Ramos (cell line): ENCODE measurements around the gene HINFP.
"Not testable (repeated sequence)": the region's sequence is repeated elsewhere in the genome, so short reads cannot be mapped to it uniquely, and the experiment has no call there.

Experiments used
- in situ Hi-C: fragments of 300-500 bp; cut with MboI; formaldehyde crosslinking; loops from one replicate; pipeline ENCODE4 v1.14.3; 2022; ENCODE audit warnings: low sequenced_read_pairs; ENCODE audit not compliant: unreplicated experiment

Gene HINFP

DNA sequence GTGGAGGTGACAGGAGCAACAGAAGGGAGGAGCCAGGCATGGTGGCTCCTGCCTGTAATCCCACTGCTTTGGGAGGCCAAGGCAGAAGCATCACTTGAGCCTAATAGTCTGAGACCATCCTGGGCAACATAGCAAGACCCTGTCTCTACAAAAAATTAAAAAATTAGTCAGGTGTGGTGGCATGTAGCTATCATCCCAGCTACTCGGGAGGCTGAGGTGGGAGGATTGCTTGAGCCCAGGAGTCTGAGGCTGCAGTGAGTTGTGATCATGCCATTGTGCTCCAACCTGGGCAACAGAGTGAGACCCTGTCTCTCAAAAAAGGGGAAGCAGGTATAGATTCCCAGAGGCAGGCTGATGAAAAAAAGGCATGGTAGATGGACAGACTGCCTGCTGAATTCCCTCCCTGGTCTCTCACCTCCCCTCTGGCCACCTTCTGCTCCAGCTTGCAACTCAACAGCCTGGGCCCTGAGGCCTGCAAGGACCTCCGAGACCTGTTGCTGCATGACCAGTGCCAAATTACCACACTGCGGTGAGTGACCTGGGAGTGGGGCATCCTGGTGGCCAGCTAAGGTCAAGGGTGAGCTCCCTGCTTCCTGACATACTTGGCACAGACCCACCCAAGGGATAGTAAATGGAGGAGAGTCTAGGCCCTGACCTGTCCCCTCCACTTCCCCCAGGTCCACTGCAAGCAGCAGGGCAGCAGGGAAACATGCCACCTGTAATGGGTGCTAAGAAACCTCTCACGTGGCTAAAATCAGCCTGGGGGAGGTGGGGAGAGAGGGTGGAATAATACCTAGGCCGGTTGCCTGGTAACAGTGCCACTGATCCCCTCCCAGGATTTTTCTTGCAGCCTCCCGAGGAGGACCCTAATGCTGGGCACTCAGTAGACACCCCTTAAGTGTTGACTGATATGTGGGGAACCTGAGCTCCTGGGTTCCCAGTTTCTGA lies 59.6 kb downstream of the HINFP start:
- in situ Hi-C loops, result no loop called here

GRCh38 chr11:119181677-119182412 lies 60.5 kb downstream of the HINFP start:
- in situ Hi-C loops, result no loop called here

DNA sequence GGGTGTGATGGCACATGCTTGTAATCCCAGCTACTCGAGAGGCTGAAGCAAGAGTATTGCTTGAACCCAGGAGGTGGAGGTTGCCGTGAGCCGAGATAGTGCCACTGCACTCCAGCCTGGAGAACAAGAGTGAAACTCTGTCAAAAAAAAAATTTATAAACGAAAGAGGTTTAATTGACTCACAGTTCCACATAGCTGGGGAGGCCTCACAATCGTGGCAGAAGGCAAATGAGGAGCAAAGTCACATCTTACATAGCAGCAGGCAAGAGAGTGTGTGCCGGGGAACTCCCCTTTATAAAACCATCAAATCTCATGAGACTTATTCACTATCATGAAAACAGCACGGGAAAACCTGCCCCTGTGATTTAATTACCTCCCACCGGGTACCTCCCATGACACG lies 63.0 kb downstream of the HINFP start:
- in situ Hi-C loops, result not testable (repeated sequence)
